Activated T-helper 17 cell treated with anti-CD3 and anti-CD28 coated beads, Interleukin-2, amount 50 U/mL, for 72 hours (primary cell): ENCODE measurements around the gene PRR13. TPM values are rescaled to one million over a fixed set of nuclear protein-coding genes. Genes with fewer than 3 reads are reported as not detected.
A peak's percentile ranks its signal among the peaks of the same experiment; 100 is the strongest.
"Not testable (repeated sequence)": the region's sequence is repeated elsewhere in the genome, so short reads cannot be mapped to it uniquely, and the experiment has no call there.

ENCODE experiments used
- ATAC-seq: fragments of 150-1000 bp; cut with Tn5 transposase; replicated peaks from 2 replicates; pipeline ENCODE4 v1.10.0; 2021; ENCODE audit warnings: mild to moderate bottlenecking, moderate library complexity
- H3K27ac Mint-ChIP-seq: one replicate; pipeline ENCODE4 v1.8.0; 2022; ENCODE audit warnings: mixed read lengths
- H3K27me3 Mint-ChIP-seq: one replicate; pipeline ENCODE4 v1.8.0; 2022; ENCODE audit warnings: mixed read lengths
- H3K36me3 Mint-ChIP-seq: one replicate; pipeline ENCODE4 v1.8.0; 2022; ENCODE audit warnings: low read depth, mild to moderate bottlenecking, mixed read lengths
- H3K4me1 Mint-ChIP-seq: one replicate; pipeline ENCODE4 v1.8.0; 2022; ENCODE audit warnings: mixed read lengths
- H3K4me3 Mint-ChIP-seq: one replicate; pipeline ENCODE4 v1.8.0; 2022; ENCODE audit warnings: mild to moderate bottlenecking, mixed read lengths
- H3K9me3 Mint-ChIP-seq: one replicate; pipeline ENCODE4 v1.8.0; 2022; ENCODE audit warnings: mixed read lengths
- total RNA-seq, 2 donors: library from RNA; stranded (reverse); gene quantifications; one replicate each; pipeline ENCODE4 v1.2.3, GENCODE V29; 2022

Gene PRR13
- 100 to 1,000 TPM; 193 to 216 TPM for total RNA-seq

GRCh38 chr12:53441040-53441833 lies at the start of gene PRR13:
TSS of gene PRR13 (plus strand) at chr12:53441734. CDS start at chr12:53442715, 981 bp downstream.
- ATAC-seq, result peak; percentile 99
- Mint-ChIP-seq H3K4me1 (peaks cover 15% of the 10 kb centered on the region), H3K36me3 (peaks cover 49% of the 10 kb centered on the region), H3K27ac (peak within 1 kb of the TSS; percentile 96), H3K27me3 (no peaks in the 10 kb centered on the region), H3K4me3 (peak within 1 kb of the TSS; percentile 97), H3K9me3 (no peaks in the 10 kb centered on the region)

GRCh38 chr12:53399896-53400295 lies 41.6 kb upstream of the PRR13 start:
- peaks cover 83% of the 10 kb centered on the region for H3K36me3 Mint-ChIP-seq
- H3K27ac Mint-ChIP-seq, result no peak overlapping the region
- H3K9me3 Mint-ChIP-seq, result no peaks in the 10 kb centered on the region
- H3K4me3 Mint-ChIP-seq, result no peak overlapping the region
- H3K27me3 Mint-ChIP-seq, result no peaks in the 10 kb centered on the region
- peaks cover 6% of the 10 kb centered on the region for H3K4me1 Mint-ChIP-seq
- no peak for ATAC-seq

GRCh38 chr12:53402351-53402750 lies 39.2 kb upstream of the PRR13 start:
- peaks cover 82% of the 10 kb centered on the region for H3K36me3 Mint-ChIP-seq
- ATAC-seq, H3K27ac Mint-ChIP-seq, H3K9me3 Mint-ChIP-seq, H3K4me1 Mint-ChIP-seq, H3K27me3 Mint-ChIP-seq, H3K4me3 Mint-ChIP-seq: not testable (repeated sequence)

GRCh38 chr12:53402871-53403270 lies 38.7 kb upstream of the PRR13 start:
- Mint-ChIP-seq H3K4me1 (peaks cover 6% of the 10 kb centered on the region), H3K36me3 (peaks cover 81% of the 10 kb centered on the region), H3K9me3 (no peaks in the 10 kb centered on the region), H3K27me3 (no peaks in the 10 kb centered on the region), H3K27ac (no peak overlapping the region), H3K4me3 (no peak overlapping the region)
- ATAC-seq, result no peak

GRCh38 chr12:53410951-53411350 lies 30.6 kb upstream of the PRR13 start:
- no peak overlapping the region for H3K27ac Mint-ChIP-seq
- peaks cover 95% of the 10 kb centered on the region for H3K36me3 Mint-ChIP-seq
- H3K4me1 Mint-ChIP-seq, result peaks cover 13% of the 10 kb centered on the region
- no peaks in the 10 kb centered on the region for H3K9me3 Mint-ChIP-seq
- H3K4me3 Mint-ChIP-seq, result no peak overlapping the region
- ATAC-seq, result no peak
- H3K27me3 Mint-ChIP-seq, result no peaks in the 10 kb centered on the region

- Mint-ChIP-seq H3K9me3 (no peaks in the 10 kb centered on the region), H3K27me3 (no peaks in the 10 kb centered on the region), H3K27ac (peak overlapping the region; percentile 3), H3K36me3 (peaks cover 70% of the 10 kb centered on the region), H3K4me3 (no peak overlapping the region), H3K4me1 (peaks cover 14% of the 10 kb centered on the region)
- no peak for ATAC-seq
These were observed 27.9 kb upstream of the PRR13 start for GRCh38 chr12:53413485-53414204.

- no peak overlapping the region for H3K27ac Mint-ChIP-seq
- ATAC-seq, result no peak
These were observed 26.6 kb upstream of the PRR13 start for GRCh38 chr12:53414756-53415417.

GRCh38 chr12:53415752-53416389 lies 25.7 kb upstream of the PRR13 start:
- Mint-ChIP-seq H3K4me1 (peaks cover 19% of the 10 kb centered on the region), H3K27ac (peak overlapping the region; percentile 29), H3K36me3 (peaks cover 48% of the 10 kb centered on the region)
- not testable (repeated sequence) for H3K9me3 Mint-ChIP-seq, H3K27me3 Mint-ChIP-seq, H3K4me3 Mint-ChIP-seq, ATAC-seq

More at GRCh38 chr12:53414756-53415417, 26.6 kb upstream of the PRR13 start:
- Mint-ChIP-seq H3K4me3 (no peak overlapping the region), H3K9me3 (no peaks in the 10 kb centered on the region), H3K27me3 (no peaks in the 10 kb centered on the region), H3K36me3 (peaks cover 58% of the 10 kb centered on the region), H3K4me1 (peaks cover 19% of the 10 kb centered on the region)

GRCh38 chr12:53417291-53417816 lies 24.2 kb upstream of the PRR13 start:
- ATAC-seq, result peak; percentile 36
- Mint-ChIP-seq H3K36me3 (peaks cover 33% of the 10 kb centered on the region), H3K4me3 (peak overlapping the region; percentile 41), H3K27ac (peak overlapping the region; percentile 60), H3K4me1 (peaks cover 18% of the 10 kb centered on the region)
- H3K27me3 Mint-ChIP-seq, H3K9me3 Mint-ChIP-seq: not testable (repeated sequence)

GRCh38 chr12:53418221-53418620 lies 23.3 kb upstream of the PRR13 start:
- Mint-ChIP-seq H3K27me3 (no peaks in the 10 kb centered on the region), H3K4me1 (peaks cover 12% of the 10 kb centered on the region), H3K9me3 (no peaks in the 10 kb centered on the region), H3K27ac (no peak overlapping the region), H3K4me3 (no peak overlapping the region), H3K36me3 (peaks cover 25% of the 10 kb centered on the region)
- ATAC-seq, result no peak

- ATAC-seq, result no peak
- no peaks in the 10 kb centered on the region for H3K27me3 Mint-ChIP-seq
- peaks cover 12% of the 10 kb centered on the region for H3K4me1 Mint-ChIP-seq
- H3K36me3 Mint-ChIP-seq, result peaks cover 9% of the 10 kb centered on the region
- H3K27ac Mint-ChIP-seq, result no peak overlapping the region
- H3K4me3 Mint-ChIP-seq, result no peak overlapping the region
- H3K9me3 Mint-ChIP-seq, result no peaks in the 10 kb centered on the region
These were observed 21.8 kb upstream of the PRR13 start for GRCh38 chr12:53419756-53420155.

- not testable (repeated sequence) for H3K27me3 Mint-ChIP-seq, H3K36me3 Mint-ChIP-seq, H3K27ac Mint-ChIP-seq, H3K4me3 Mint-ChIP-seq, H3K9me3 Mint-ChIP-seq, ATAC-seq
- peaks cover 12% of the 10 kb centered on the region for H3K4me1 Mint-ChIP-seq
These were observed 19.3 kb upstream of the PRR13 start for GRCh38 chr12:53422247-53422646.

GRCh38 chr12:53423597-53423996 lies 17.9 kb upstream of the PRR13 start, which contains the start of gene AMHR2:
TSS of gene AMHR2 (plus strand) at chr12:53423855. CDS start at chr12:53423935, 80 bp downstream.
- no peak within 1 kb of the TSS for H3K27ac Mint-ChIP-seq
- H3K4me1 Mint-ChIP-seq, result peaks cover 22% of the 10 kb centered on the region
- no peak for ATAC-seq
- no peaks in the 10 kb centered on the region for H3K36me3 Mint-ChIP-seq
- H3K9me3 Mint-ChIP-seq, result no peaks in the 10 kb centered on the region
- H3K4me3 Mint-ChIP-seq, result no peak within 1 kb of the TSS
- no peaks in the 10 kb centered on the region for H3K27me3 Mint-ChIP-seq
